K562 (cell line): ENCODE measurements around the gene HPDL. TPM values are rescaled to one million over a fixed set of nuclear protein-coding genes. Genes with fewer than 3 reads are reported as not detected.

ENCODE experiments used
- CBX5 ChIP-seq: IDR thresholded peaks from 2 replicates; pipeline ENCODE4 v1.6.1; 2014; ENCODE audit warnings: low read depth, borderline replicate concordance
- CEBPZ ChIP-seq: fragments of 150-350 bp; IDR thresholded peaks from 2 replicates; pipeline ENCODE4 v1.6.1; 2014; ENCODE audit warnings: low read depth, mild to moderate bottlenecking, low read length, borderline replicate concordance
- TFAP4 ChIP-seq: sonication (generic); formaldehyde crosslinking; IDR thresholded peaks from 2 replicates; pipeline ENCODE4 v1.8.0; 2022; ENCODE audit warnings: missing genetic modification reagents, mild to moderate bottlenecking, moderate library complexity, borderline replicate concordance
- USF2 ChIP-seq: sonication (generic); formaldehyde crosslinking; IDR thresholded peaks from 2 replicates; pipeline ENCODE4 v1.5.0; 2020; ENCODE audit warnings: missing genetic modification reagents
- ZBTB11 ChIP-seq, 3 experiments: fragments of 200-800 bp in 1 of 3; fragments of 250-450 bp in 1 of 3; fragments of 450-650 bp in 1 of 3; sonication (Bioruptor Pico) in 1 of 3; sonication (Bioruptor generic) in 1 of 3; formaldehyde crosslinking in 1 of 3; IDR thresholded peaks; 2 replicates each; pipeline versions ENCODE4 v1.6.1 to v1.8.0; 2016 to 2022; ENCODE audit warnings: mild to moderate bottlenecking in 2 of 3, missing genetic modification characterization in 2 of 3, missing compliant biosample characterization in 1 of 3, moderate library complexity in 1 of 3
- ZNF311 ChIP-seq: fragments of 250-450 bp; sonication (Bioruptor Pico); IDR thresholded peaks from 2 replicates; pipeline ENCODE4 v1.4.0; 2020; ENCODE audit warnings: mild to moderate bottlenecking, moderate library complexity
- ZNF318 ChIP-seq, 2 experiments: fragments of 450-650 bp; IDR thresholded peaks; 2 replicates each; pipeline ENCODE4 v1.6.1; 2016; ENCODE audit warnings: mild to moderate bottlenecking in 2 of 2, borderline replicate concordance in 1 of 2, low read depth in 1 of 2, moderate library complexity in 1 of 2
- polyA plus RNA-seq, 8 experiments: library from polyadenylated mRNA; depleted of rRNA in 4 of 8; stranded (reverse) in 5 of 8; unstranded in 3 of 8; fragments of >200 nt; fragmentation: Nextera tagmentation in 2 of 8; fragmentation: Illumina TruSeq in 1 of 8; extraction: Ambion mirVana in 2 of 8; extraction: Trizol in 1 of 8; gene quantifications; 2 replicates each; pipeline versions ENCODE4 v1.2.1 to v1.2.3, GENCODE V29; 2011 to 2014; ENCODE audit warnings: inconsistent platforms in 1 of 8, missing spikeins in 1 of 8
- total RNA-seq, 7 experiments: library from RNA; depleted of rRNA in 6 of 7; stranded (reverse); fragments of >200 nt in 6 of 7; fragmentation: Illumina TruSeq in 2 of 7; extraction: Trizol in 2 of 7; gene quantifications; 2 replicates each; pipeline versions ENCODE4 v1.2.1 to v1.2.3, GENCODE V29; 2011 to 2021; ENCODE audit warnings: low replicate concordance in 1 of 7

Gene HPDL
- total and polyA plus RNA-seq, 9 of the 15 experiments (the other 6 are each of a cell fraction or from before 2014, with no cell fraction given), result not detected

- TF ChIP-seq TFAP4 (CRISPR knock-in tag), result peak; percentile 88
- no peak for TF ChIP-seq CBX5
- TF ChIP-seq USF2 (CRISPR knock-in tag), result no peak
- no peak for TF ChIP-seq ZNF318 (IDR thresholded peaks at IDR 0.05; ENCODE audit: borderline replicate concordance in 1 of 2, low read depth in 1 of 2)
- TF ChIP-seq CEBPZ, result no peak
- peak in 2 of 3 experiments; percentile 62 to 94; a peak in 3 of 6 replicates for TF ChIP-seq ZBTB11 (CRISPR knock-in tag; IDR thresholded peaks at IDR 0.05)
- no peak for TF ChIP-seq ZNF311 (CRISPR knock-in tag)
Observed at GRCh38 chr1:45303520-45304310, 23.0 kb upstream of the HPDL start (continued).
